PFSK-1 (cell line): ENCODE data around the gene CLN6.

Experiments
- FOXP2 ChIP-seq: optimal IDR thresholded peaks from 2 replicates; pipeline ENCODE3; 2011; ENCODE audit warnings: borderline replicate concordance, control low read depth, inconsistent platforms; ENCODE audit not compliant: insufficient read depth; ENCODE audit errors: extremely low read length, extremely low read depth
- POLR2AphosphoS5 ChIP-seq: IDR thresholded peaks from 2 replicates; pipeline ENCODE4 v1.6.1; 2012; ENCODE audit warnings: low read depth, mild to moderate bottlenecking, control low read depth, low read length, moderate library complexity
- SIN3A ChIP-seq: IDR thresholded peaks from 2 replicates; pipeline ENCODE4 v1.6.1; 2012; ENCODE audit warnings: mild to moderate bottlenecking, low read length, moderate library complexity, borderline replicate concordance; ENCODE audit not compliant: insufficient read depth
- TAF1 ChIP-seq: IDR thresholded peaks from 2 replicates; pipeline ENCODE4 v1.6.1; 2012; ENCODE audit warnings: low read length, control low read depth, borderline replicate concordance; ENCODE audit not compliant: insufficient read depth
- TF ChIP-seq, protein P1 (sequence below), 2 experiments: IDR thresholded peaks; 2 replicates each; pipeline versions ENCODE4 v1.6.1 to v1.8.0; 2011 to 2012; ENCODE audit warnings: low read depth in 2 of 2, low read length in 2 of 2, control low read depth in 1 of 2, inconsistent platforms in 1 of 2, mild to moderate bottlenecking in 1 of 2, moderate library complexity in 1 of 2; ENCODE audit not compliant: insufficient read depth in 1 of 2

Gene CLN6

DNA sequence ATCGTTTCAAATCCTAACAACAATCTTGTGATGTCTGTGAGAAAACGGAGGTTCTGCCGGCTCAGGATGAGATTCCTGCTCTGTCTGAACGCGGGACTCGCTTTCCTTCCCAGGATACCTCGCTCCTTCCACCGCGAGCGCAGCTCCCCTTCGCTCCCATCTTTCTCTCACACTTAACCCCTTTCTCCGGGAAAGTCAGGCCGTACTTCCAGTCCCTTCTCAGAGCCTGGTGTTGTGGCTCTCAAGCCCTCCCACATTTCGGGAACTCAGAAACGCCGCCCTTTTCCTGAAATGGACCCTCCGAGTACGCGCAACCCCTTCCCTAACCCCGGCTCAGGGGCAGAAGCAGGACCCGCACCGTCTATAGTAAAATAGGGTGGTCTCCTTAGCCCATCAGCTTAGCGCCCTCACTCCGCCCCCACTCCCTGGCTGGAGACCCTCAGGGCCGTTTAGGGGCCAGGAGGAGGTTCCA lies 47.6 kb upstream of the CLN6 start:
- no peak for TF ChIP-seq POLR2AphosphoS5
- no peak for TF ChIP-seq TAF1
- TF ChIP-seq FOXP2 = no peak
- no peak for TF ChIP-seq SIN3A
- TF ChIP-seq, protein P1, sequence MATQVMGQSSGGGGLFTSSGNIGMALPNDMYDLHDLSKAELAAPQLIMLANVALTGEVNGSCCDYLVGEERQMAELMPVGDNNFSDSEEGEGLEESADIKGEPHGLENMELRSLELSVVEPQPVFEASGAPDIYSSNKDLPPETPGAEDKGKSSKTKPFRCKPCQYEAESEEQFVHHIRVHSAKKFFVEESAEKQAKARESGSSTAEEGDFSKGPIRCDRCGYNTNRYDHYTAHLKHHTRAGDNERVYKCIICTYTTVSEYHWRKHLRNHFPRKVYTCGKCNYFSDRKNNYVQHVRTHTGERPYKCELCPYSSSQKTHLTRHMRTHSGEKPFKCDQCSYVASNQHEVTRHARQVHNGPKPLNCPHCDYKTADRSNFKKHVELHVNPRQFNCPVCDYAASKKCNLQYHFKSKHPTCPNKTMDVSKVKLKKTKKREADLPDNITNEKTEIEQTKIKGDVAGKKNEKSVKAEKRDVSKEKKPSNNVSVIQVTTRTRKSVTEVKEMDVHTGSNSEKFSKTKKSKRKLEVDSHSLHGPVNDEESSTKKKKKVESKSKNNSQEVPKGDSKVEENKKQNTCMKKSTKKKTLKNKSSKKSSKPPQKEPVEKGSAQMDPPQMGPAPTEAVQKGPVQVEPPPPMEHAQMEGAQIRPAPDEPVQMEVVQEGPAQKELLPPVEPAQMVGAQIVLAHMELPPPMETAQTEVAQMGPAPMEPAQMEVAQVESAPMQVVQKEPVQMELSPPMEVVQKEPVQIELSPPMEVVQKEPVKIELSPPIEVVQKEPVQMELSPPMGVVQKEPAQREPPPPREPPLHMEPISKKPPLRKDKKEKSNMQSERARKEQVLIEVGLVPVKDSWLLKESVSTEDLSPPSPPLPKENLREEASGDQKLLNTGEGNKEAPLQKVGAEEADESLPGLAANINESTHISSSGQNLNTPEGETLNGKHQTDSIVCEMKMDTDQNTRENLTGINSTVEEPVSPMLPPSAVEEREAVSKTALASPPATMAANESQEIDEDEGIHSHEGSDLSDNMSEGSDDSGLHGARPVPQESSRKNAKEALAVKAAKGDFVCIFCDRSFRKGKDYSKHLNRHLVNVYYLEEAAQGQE (IDR thresholded peaks at IDR 0.05; ENCODE audit: insufficient read depth in 1 of 2, low read depth in 2 of 2, low read length in 2 of 2) = no peak

DNA sequence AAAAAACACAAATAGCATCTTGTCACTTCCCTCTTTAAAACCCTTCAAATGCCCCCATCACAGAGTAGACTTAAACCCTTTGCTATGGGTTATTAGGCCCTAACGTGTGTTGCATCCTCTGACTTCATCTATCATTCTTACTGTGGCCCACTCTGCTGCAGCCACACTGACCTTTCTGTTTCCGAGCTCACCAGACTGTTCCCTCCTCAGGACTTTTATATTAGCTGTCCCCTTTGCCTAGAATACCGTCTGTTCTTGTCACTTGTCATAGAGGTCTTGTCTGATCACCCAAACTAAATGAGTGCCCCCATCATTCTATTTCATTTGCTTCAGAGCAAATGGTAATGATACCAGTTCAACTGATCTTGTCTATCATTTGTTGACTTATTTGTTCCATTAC lies 47.1 kb upstream of the CLN6 start:
- TF ChIP-seq SIN3A (no peak), TAF1 (no peak), FOXP2 (no peak), POLR2AphosphoS5 (no peak)
- TF ChIP-seq, protein P1 (IDR thresholded peaks at IDR 0.05; ENCODE audit: insufficient read depth in 1 of 2, low read depth in 2 of 2, low read length in 2 of 2) = no peak

DNA sequence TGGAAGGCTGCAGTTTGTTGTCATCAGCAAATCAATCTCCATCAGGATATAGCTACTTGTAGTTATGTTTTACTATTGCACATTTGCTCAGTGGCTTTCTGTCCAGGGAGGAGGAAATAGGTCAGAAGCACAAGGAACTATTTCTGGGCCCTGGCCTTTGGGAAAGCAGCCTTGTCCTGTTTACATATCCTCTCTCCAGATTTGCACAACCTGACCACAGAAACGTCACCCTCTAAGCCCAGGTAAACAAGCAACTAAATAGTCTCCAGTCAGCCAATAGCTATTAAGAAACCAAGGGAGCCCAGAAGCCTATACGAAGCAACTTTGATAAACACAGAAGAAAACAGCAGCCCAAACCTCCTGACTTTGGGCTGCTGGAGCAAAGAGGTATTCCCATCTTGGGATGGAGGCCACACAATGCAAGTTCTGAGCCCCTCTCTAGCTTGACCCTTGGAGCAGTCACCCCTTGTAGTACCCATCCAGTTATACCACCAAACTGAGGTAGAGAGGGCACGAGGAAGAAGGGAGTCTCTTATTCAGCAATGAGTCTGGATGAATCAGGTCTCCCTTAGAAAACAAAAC lies 45.7 kb upstream of the CLN6 start:
- no peak for TF ChIP-seq SIN3A
- TF ChIP-seq TAF1 = no peak
- TF ChIP-seq, protein P1 (IDR thresholded peaks at IDR 0.05; ENCODE audit: insufficient read depth in 1 of 2, low read depth in 2 of 2, low read length in 2 of 2) = no peak
- TF ChIP-seq FOXP2 = no peak
- TF ChIP-seq POLR2AphosphoS5 = no peak

DNA sequence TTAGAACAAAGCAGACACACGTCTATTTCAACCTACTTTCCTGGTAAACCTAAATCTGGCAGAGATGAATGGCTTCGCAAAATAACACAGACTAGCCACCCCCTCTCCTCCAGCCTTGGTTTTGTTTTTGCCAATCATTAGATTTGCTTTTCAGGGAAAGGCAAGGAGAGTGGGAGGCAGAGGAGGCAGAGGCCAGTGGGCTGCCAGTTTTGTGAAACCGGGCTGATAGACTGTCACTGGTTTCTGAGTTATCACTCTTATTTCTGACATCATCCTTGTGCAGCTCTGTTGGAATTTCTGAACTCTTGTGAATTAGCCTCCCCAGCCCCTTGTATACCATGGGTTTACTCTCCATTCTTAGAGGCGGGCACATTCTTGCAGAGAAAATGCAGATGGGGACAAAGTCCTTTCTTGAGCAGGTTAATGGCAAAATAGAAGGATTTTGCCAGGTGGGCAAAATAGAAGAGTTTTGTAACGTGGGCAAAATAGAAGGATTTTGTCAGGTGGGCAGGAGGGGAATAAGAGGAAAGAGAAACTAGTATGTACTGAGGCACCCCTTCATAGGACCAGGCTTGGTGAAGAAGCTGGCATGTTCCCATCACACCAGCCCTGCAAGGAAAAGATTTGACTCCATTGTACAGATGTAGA lies 44.8 kb upstream of the CLN6 start:
- TF ChIP-seq TAF1 (no peak), POLR2AphosphoS5 (no peak), SIN3A (no peak), FOXP2 (no peak)
- TF ChIP-seq, protein P1 (IDR thresholded peaks at IDR 0.05; ENCODE audit: insufficient read depth in 1 of 2, low read depth in 2 of 2, low read length in 2 of 2) = no peak
